GM23248 (cell line): ENCODE measurements around the gene NEDD4L.

ENCODE experiments used
- EZH2 ChIP-seq: fragments of 200-600 bp; sonication (generic); IDR thresholded peaks from 2 replicates; pipeline ENCODE4 v1.6.1; 2018; ENCODE audit warnings: antibody characterized with exemption, mild to moderate bottlenecking; ENCODE audit not compliant: insufficient read depth, poor library complexity, severe bottlenecking
- EZH2phosphoT487 ChIP-seq: fragments of 200-600 bp; sonication (generic); IDR thresholded peaks from 2 replicates; pipeline ENCODE4 v1.6.1; 2018; ENCODE audit warnings: antibody characterized with exemption, moderate library complexity, mild to moderate bottlenecking, low read depth; ENCODE audit not compliant: insufficient read depth

DNA sequence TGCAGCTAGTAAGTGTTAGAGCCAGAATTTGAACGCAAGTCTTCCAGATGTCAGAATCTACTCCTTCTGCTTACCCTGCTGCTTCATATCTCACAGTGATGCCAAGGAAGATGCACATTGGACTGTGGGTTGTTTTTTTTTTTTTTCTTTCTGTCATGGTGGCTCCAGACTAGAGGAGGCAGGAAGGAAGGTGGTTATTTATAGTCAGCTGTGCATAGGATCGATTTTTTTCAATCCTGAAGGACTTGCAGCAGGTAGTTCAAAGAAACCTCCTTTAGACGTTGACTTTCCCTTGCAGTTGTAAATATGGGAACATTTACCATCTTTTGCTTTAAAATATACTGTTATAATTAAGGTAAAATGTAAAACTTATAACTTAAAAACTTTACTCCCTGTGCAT lies 17.3 kb downstream of the NEDD4L start:
- TF ChIP-seq EZH2 (no peak), EZH2phosphoT487 (no peak)
